ENCODE data around the gene SMIM30.

The SMIM30 gene

GRCh38 chr7:113099284-113099919 lies 19.0 kb downstream of the SMIM30 start:
- no peak for DNase-seq

- no peak for DNase-seq
Observed at GRCh38 chr7:113094517-113095249, 23.7 kb downstream of the SMIM30 start.

GRCh38 chr7:113093561-113093960 lies 24.8 kb downstream of the SMIM30 start:
- no peak for DNase-seq

GRCh38 chr7:113092762-113093161 lies 25.6 kb downstream of the SMIM30 start:
- no peak for DNase-seq

- peak in 1 of 2 donors; percentile 2 for DNase-seq
Observed at GRCh38 chr7:113087071-113087998, 31.0 kb downstream of the SMIM30 start.

- DNase-seq: peak in 1 of 2 donors; percentile 5
Observed at GRCh38 chr7:113086431-113086888, 31.9 kb downstream of the SMIM30 start, which contains the start of gene GPR85. GPR85 (minus strand) TSS chr7:113086827; CDS start chr7:113084721, 2,106 bp downstream.

- DNase-seq: no peak
Observed at GRCh38 chr7:113085781-113086390, 32.5 kb downstream of the SMIM30 start.

GRCh38 chr7:113084496-113085172 lies 33.7 kb downstream of the SMIM30 start:
- DNase-seq: no peak

GRCh38 chr7:113083816-113084495 lies 34.4 kb downstream of the SMIM30 start:
- DNase-seq: no peak

GRCh38 chr7:113083132-113083815 lies 35.1 kb downstream of the SMIM30 start:
- DNase-seq: no peak

GRCh38 chr7:113078331-113078730 lies 40.0 kb downstream of the SMIM30 start:
- DNase-seq: no peak

- DNase-seq: no peak
Observed at GRCh38 chr7:113076703-113077102, 41.7 kb downstream of the SMIM30 start.

GRCh38 chr7:113071465-113071864 lies 46.9 kb downstream of the SMIM30 start:
- peak in 1 of 2 donors; percentile 35 for DNase-seq
